Inflammatory macrophage treated with lipopolysaccharide for 1 hour (primary cell): ENCODE results near the gene DCTN2.
"Not testable (repeated sequence)": the region's sequence is repeated elsewhere in the genome, so short reads cannot be mapped to it uniquely, and the experiment has no call there.

Experiments
- DNase-seq, 2 donors: peaks; one replicate each; pipeline ENCODE4 v3.0.0-alpha.2; 2020 to 2022

DCTN2 gene

DNA sequence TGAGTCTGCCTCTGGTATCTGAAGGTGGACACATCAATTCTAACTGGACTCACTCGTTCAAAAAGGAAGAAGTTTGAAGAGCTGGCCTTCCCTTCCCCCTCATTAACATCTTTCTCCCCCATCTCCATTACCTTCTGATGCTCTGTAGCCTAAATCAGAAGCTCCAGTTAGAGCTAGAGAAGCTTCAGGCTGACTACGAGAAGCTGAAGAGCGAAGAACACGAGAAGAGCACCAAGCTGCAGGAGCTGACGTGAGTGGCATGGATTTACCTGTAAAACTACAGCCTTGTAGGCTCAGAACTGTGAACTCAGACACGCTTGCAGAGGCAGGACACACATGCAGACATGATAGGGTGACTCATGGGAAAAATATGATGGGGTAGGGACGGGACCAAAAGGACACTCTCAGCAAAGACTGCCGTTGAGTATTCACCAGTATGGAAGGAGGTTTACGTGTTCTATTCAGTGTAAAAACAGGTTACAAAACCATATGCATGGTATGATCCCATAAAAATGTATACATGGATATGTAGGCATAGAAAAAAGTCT, 29.7 kb upstream of the DCTN2 start:
- DNase-seq = no peak

- no peak for DNase-seq
Measured at GRCh38 chr12:57575771-57576612, 29.0 kb upstream of the DCTN2 start.

DNA sequence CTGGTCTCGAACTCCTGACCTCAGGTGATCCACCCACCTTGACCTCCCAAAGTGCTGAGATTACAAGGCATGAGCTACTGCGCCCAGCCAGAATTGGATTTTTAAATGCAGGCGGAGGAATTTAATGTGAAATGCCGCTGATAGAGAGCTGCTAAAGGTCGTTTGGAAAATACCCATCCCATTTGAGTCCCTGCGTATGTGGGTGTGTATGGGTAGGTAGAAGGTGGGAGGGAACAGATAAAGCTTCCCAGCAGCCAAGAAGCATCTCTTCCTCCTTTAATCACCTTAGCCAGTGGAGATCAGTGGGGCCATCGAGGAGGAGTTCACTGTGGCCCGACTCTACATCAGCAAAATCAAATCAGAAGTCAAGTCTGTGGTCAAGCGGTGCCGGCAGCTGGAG, 27.8 kb upstream of the DCTN2 start:
- no peak for DNase-seq

DNA sequence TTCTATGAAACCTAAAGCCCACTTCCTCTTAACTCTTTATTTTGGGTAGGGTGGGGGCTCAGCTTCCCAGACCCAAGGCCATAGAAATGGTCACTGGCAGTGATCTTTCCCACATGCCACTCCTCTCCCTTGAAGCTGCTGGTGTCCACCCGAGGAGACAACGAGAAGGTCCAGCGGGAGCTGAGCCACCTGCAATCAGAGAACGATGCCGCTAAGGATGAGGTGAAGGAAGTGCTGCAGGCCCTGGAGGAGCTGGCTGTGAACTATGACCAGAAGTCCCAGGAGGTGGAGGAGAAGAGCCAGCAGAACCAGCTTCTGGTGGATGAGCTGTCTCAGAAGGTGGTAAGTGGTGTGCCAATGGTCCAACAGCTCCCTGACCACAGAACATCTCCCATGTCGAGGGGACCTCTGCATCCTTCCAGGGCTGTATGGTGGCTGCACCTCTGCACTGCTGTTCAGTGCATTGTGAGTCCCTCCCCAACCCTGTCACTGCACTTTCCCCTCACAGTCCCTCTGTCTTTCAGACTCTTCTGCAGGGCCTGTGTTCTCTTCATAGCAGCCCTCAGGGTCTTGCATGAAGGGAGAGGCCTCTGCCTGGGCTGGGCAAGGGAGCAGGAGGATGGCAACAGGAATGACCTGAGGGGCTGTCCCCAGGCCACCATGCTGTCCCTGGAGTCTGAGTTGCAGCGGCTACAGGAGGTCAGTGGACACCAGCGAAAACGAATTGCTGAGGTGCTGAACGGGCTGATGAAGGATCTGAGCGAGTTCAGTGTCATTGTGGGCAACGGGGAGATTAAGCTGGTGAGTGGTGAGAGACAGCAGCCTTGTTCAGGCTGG, 25.2 kb upstream of the DCTN2 start:
- DNase-seq = no peak

GRCh38 chr12:57570438-57570837, 23.4 kb upstream of the DCTN2 start:
- not testable (repeated sequence) for DNase-seq

- DNase-seq = no peak
Measured at GRCh38 chr12:57569858-57570257, 22.9 kb upstream of the DCTN2 start.

GRCh38 chr12:57568838-57569237, 21.8 kb upstream of the DCTN2 start:
- DNase-seq = no peak

- DNase-seq = no peak
Measured at GRCh38 chr12:57564178-57564740, 17.3 kb upstream of the DCTN2 start.

GRCh38 chr12:57563358-57563757, 16.4 kb upstream of the DCTN2 start:
- DNase-seq = no peak

GRCh38 chr12:57561117-57561516, 14.1 kb upstream of the DCTN2 start:
- DNase-seq = not testable (repeated sequence)

DNA sequence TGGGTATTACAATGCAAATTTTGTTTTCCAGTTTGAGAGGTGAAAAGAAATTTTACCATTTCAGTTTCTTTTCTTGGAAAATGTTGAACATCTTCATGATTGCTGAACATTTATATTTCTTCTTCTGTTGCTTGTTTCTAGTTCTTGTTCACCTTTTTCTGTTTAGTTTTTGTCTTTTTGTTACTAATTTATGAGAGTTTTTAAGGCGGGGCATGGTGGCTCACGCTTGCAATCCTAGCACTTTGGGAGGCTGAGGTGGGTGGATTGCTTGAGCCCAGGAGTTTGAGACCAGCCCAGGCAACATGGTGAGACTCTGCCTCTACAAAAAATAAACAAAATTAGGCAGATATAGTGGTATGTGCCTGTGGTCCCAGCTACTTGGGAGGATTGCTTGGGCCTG, 13.5 kb upstream of the DCTN2 start:
- no peak for DNase-seq

DNA sequence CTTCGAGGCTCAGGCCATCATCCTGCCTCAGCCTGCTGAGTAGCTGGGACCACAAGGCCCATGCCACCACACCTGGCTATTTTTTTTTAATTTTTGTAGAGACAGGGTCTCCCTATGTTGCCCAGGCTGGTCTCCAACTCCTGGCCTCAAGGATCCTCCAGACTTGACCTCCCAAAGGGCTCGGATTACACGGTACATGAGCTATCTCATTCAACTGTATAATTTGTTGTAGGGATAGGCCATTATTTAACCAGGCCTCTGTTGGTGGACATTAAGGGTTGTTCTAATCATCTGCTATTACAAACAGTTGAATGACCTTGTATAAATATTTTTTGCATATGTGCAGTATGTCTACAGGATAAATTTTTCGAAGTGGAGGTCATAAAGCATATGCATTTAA, 11.9 kb upstream of the DCTN2 start:
- no peak for DNase-seq

- no peak for DNase-seq
Measured at GRCh38 chr12:57554897-57555296, 7.9 kb upstream of the DCTN2 start.

- no peak for DNase-seq
Measured at GRCh38 chr12:57554453-57554852, 7.5 kb upstream of the DCTN2 start.

GRCh38 chr12:57553343-57554202, 6.6 kb upstream of the DCTN2 start:
- DNase-seq = no peak

- no peak for DNase-seq
Measured at GRCh38 chr12:57552835-57553313, 5.9 kb upstream of the DCTN2 start.

DNA sequence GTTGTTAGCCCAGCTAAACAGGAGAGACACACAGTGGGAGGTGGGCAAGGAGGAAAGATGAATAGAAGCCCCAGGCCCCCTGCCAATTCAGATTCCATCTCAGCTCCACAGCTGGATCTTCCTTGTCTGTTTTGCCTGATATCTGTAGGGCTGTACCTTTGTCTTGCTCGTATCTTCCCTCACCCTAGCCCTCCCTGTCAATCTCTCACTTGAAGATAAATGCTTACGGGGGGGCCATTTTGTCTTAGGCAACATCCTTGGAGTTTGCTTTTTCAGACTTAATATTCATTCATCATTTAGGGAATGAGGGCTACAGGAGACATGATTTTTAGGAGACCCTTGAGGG, 5.3 kb upstream of the DCTN2 start:
- DNase-seq = no peak

GRCh38 chr12:57551637-57552305, 4.8 kb upstream of the DCTN2 start:
- no peak for DNase-seq

DNA sequence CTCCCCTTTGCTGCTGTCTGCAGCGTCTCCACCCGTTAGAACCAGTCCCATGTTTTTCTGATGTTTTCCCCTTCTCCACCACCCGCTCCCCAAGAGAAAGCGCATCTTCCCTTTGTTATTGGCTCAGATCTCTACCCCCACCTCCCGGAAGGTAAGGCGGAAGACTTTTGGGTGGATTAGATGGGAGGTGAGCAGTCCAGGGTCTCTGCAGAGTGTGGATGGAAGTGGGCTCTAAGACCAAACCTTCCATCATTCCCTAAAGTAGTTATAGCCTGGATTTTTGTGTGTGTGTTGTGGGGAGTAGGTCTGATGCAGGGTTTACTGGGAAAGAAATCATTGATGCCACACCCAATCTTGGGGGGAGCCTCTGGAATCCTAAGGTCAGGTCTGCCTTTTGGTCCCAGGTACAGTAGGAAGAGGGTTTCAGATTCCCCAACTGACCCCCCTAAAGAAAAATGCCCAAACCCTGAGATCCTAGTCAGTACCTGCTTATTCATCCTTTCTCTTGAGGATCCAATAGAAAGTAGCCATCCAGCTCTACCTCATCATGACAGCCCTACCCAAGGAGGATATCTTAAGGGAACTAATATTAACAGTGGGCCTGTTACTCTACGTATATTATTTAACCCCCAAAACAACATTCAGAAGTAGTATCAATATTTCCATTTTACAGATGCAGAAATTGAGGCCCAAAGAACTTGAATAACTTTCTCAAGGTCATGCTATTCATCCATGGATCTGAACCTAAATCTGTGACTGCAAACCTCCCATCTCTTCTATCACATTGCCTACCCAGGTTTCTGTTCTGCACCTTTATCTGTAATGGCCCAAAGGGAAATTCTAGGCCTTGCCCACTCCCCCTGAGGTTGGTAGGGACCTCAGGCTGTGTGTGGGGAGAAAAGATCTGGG, 3.9 kb upstream of the DCTN2 start:
- DNase-seq = no peak

GRCh38 chr12:57549909-57550640, 3.1 kb upstream of the DCTN2 start, which contains the start of gene KIF5A:
TSS of gene KIF5A (plus strand) at chr12:57550044. CDS start at chr12:57550272, 228 bp downstream.
- DNase-seq = no peak
